Skin of body (tissue), 2 donors: ENCODE data around the gene RNF225. TPM values are rescaled to one million over a fixed set of nuclear protein-coding genes. Genes with fewer than 3 reads are reported as not detected.
"Not testable (repeated sequence)": the region's sequence is repeated elsewhere in the genome, so short reads cannot be mapped to it uniquely, and the experiment has no call there.

Source experiments
- DNase-seq: peaks from one replicate; lab custom pipeline; 2025; lab: John Stamatoyannopoulos, UW
- total RNA-seq: library from RNA; depleted of rRNA; stranded (reverse); fragments of >200 nt; gene quantifications from one replicate; pipeline ENCODE4 v1.2.3, GENCODE V29; 2014

Gene RNF225
- total RNA-seq, 1 donor from 2014 or later = 0.99 TPM

DNA sequence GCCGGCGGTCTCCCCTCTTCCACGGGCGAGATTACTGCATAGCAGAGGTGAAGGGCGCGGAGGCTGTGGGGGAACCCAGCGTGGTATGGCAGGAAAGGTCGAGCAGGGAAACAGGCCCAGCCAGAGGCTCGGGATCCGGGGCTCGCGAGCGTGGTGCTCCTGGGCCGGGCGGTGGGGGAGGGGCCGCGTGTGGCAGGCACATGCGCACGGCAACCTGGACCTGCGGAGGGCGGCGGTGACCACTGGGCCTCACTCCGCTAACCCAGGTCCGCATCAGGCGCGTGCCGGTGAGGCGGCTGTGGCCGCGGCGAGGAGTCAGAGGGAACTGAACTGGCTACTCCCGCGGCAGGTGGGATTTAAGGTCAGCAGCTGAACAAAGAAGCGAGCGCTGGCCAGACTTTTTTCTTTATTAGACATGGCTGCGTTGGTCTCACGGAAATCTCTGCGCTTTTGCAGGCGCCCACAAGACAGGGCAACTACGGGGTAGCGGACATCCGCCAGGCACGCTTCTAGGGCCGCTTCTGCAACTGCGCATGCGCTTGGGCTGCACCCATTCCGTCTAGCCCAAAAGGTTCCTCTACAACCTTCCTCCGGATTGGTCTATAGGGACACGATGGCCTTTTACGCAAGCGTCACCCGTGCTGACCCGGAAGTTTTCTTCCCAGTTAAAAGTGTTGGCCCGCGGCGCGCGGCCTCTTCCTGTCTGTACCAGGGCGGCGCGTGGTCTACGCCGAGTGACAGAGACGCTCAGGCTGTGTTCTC lies 8.7 kb upstream of the RNF225 start, which contains the start of gene RPS5:
Gene RPS5 (plus strand): TSS at position 694 of the 762 bp plus-strand sequence. CDS start 869 bp downstream, outside the sequence.
- peak; percentile 98 for DNase-seq

DNA sequence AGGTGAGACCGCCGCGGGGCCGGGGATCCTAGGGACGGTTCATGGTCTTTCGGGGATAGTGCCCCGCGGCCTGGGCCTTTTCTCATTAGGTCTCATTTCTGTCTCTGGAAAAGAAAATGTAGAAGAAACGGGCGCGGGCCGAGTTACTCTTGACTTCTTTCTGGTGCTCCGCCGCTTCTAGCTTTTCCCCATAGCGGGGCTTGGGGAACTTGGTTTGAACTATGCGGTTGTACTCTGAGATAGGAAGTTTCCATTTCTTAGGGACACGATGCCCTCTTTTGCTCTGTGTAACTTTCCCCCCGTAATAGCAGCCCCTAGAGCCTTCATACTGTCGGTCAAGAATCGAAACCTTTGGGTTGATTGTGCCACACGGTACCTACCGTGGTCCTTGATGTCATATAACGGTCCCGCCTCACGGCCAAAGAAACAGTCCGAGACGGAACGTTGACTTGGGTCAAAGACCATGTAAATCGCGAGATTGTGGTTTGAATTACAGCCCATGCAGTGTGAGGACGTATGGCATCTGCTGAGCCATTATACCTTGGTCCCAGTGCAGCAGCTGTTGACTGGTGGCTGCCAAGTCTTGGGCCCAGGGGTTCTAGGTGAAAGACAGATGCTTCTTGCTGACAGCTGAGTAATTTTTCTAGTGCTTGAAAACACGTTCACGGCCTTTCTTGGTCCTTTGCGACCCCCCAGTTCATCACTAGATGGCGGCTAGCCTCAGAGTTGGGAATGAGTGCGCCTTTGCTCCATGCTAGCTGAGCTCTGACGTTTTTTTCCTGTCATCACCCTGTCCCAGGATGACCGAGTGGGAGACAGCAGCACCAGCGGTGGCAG lies 7.9 kb upstream of the RNF225 start:
- DNase-seq = no peak

DNA sequence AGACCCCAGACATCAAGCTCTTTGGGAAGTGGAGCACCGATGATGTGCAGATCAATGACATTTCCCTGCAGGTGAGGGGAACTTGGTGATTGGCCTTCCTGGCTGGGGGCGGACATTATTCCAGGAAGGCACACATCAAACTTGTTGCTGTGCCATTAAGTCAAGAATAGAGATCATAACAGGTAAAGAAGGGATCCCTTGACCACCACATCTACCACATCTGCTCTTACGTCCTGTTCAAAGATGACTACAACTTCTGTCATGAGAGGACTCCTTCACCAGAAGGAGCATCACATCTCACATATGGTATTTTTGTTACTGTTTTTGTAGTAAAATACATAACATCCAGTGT lies 7.3 kb upstream of the RNF225 start:
- no peak for DNase-seq

DNA sequence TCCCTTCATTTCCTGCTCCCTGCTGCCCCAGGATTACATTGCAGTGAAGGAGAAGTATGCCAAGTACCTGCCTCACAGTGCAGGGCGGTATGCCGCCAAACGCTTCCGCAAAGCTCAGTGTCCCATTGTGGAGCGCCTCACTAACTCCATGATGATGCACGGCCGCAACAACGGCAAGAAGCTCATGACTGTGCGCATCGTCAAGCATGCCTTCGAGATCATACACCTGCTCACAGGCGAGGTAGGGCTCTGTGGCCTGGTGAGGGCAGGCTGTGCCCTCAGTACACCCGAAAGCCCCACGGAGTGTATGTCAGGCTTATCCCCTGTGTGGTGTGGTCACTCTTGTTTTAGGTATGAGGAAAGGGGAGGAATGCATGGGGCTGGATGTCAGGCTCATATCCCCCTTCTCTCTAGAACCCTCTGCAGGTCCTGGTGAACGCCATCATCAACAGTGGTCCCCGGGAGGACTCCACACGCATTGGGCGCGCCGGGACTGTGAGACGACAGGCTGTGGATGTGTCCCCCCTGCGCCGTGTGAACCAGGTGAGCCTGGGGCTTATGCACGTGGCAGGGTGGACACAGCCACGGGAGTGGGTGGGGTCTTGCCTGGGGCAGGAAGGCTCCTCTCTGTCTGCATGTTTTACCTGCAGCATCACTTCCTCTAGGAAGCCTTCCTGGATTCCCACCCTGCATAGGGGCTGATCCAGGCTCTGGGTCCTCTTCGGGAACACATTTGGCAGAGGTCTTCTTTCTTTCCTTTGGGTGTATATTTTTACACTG lies 2.3 kb upstream of the RNF225 start:
- no peak for DNase-seq

DNA sequence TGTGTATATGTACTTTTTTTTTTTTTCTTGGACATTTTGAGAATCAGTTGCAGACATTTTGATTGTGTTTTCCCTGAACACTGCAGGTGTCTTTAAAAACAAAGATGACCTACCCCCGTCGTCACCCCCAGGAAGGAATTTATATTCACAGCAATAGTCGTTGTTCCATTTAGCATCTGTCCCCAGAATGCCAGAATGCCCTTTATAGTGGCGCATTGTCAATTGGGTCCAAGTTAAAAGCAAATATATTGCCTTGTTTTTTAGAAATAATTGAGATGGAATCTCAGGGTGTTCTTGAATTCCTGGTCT lies 1.8 kb upstream of the RNF225 start:
- DNase-seq = no peak

DNA sequence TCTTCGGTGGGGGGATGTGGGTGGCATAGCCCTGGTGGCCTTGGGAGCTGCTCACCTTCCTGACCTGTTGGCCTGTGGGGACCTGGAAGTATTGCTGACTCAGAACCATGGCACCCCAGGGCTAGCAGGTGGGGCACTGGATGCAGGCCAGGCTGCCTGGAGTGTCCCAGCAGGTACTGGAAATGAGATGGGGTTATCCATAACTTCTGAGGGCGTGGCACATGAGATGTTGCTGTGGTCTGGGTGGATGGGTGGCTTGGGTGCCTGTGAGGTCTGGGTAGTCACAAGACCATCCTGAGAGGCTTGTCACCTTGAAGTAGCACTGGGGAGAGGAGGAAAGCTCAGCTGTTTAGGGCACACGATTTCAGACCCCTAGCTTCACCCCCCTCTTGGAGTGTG lies 636 bp upstream of the RNF225 start:
- no peak for DNase-seq

DNA sequence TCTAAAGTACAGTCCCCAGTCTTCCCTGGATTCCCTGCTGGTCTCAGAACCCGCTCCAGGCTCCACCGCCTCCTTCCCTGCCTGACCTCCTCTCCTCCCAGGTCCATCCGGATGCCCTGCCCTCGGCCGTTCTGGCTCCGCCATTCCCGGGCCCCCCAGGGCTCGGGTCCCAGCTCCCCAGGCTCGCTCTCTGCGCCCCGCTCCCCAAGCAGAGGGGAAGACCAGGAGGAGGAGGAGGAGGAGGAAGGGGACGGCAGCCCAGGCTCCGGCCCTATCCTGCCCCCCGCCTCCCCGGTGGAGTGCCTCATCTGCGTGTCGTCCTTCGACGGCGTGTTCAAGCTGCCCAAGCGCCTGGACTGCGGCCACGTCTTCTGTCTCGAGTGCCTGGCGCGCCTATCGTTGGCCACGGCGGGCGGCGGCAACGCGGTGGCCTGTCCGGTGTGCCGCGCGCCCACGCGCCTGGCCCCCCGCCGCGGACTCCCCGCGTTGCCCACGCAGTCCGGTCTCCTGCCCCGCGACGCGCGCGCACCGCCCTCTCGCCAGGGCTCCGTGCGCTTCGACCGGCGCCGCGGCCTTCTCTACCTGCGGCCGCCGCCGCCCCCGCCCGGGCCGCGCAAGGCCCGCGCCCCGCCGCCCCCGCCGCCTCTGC lies 647 bp downstream of the RNF225 start:
- DNase-seq = no peak

DNA sequence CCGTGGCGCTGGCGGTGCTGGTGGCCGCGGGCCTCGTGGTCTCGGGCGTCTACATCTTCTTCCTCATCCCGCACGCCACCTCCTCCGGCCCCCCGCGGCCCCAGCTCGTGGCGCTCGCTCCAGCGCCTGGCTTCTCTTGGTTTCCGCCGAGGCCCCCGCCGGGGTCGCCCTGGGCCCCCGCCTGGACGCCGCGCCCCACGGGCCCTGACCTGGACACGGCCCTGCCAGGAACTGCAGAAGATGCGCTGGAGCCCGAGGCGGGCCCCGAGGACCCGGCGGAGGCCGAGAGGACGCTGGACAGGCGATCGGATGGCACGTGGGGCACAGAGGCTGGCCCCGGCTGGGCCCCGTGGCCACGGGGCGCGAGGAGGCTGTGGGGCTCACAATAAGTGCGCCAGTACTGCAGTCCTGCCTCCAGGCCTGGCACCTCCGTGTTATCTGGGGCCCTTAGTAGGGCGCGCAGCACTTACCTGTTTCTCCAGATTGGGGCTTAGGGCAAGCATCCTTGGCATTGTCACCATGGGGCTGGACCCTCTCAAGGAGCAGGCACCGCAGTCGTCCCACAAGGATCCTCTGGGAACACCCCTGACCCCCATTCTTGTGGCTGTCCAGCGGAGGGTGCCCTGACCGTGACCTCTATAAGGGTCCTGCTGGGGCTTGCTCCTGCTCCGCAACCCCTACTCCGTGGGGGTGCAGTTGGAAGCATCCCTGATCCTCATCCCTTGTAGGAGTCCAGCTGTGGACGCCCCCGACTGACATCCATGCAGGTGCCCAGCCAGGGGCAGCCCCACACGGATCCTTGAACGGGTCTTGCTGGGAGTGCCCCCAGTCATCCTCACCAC lies 1.5 kb downstream of the RNF225 start:
- DNase-seq = no peak

DNA sequence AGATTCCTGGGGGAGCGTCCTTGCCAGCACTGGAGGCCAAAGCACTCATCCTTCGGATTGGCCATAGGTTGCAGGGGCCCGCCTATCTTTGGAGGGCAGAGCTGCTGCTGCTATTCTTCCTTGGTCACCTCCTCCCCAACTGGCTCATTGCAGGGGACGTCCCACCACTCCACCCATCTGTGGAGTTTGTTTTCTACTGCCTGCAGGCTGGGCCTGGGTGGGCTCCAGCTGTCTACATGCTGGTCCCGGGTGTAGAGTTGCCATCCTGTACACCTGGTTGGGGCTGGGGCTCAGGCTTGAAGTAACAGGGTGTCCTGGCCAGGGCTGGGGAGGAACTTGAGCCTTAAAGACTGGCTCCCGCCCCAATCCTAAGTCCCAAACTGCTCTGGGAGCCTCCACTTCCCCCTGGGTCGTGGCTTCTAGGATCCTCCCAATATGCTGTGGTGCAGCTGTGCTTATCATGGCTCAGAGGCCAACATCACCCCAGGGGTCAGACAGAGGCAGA lies 2.1 kb downstream of the RNF225 start:
- no peak for DNase-seq

DNA sequence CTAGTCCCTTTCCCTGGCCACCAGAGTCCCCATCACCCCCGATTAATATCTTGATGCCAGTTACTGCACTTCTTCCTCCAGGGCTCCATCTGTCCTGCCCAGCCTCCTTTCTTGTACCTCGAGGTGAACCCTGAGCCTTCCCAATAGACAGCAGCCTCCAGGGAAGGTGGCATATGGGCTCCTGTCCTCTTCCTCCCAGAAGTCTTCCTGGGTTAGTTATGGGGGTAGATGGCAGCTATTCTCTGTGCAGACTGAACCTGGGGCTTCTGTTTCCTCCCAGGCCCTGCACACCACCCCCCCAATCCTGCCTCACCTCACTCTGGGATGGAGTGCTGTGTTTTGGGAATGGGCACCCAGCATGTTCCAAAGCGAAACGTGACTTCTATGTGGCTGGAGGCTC lies 2.6 kb downstream of the RNF225 start:
- no peak for DNase-seq

DNA sequence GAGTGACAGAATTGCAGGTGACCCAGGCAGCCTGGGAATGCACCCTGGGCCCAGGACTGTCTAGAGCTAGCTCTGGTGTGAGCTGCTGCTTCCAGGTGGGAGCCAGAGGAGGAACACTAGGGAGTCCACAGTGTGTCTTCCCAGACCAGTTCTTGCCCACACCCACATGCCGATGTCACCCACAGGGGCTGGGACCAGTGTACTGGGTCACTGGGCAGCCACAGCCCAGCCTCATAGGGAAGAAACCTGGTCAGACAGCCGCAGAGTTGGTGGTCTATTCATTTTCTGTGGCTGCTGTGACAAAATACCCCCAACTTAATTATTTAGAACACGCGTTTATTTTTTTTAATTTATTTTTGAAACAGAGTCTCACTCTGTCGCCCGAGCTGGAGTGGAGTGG lies 3.1 kb downstream of the RNF225 start:
- no peak for DNase-seq

DNA sequence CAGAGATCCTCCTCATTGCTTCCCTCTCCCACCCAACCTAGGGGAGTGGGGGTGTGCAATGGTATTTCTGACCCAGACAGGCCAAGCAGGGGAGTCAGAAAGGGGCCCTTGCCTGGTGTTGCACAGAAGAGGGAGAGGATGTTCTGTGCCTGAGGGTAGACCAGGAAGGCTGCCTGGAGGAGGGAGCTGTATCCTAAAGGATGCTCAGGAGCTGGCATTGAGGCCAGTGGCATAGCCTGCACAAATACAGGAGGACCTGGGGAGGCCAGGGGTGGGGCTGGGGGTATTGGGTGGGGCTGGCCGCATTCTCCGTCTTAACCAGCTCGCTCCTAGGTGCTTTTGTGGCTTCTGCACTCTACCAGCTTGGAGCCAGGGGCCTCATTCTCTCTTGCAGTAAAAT lies 4.4 kb downstream of the RNF225 start:
- DNase-seq = no peak

DNA sequence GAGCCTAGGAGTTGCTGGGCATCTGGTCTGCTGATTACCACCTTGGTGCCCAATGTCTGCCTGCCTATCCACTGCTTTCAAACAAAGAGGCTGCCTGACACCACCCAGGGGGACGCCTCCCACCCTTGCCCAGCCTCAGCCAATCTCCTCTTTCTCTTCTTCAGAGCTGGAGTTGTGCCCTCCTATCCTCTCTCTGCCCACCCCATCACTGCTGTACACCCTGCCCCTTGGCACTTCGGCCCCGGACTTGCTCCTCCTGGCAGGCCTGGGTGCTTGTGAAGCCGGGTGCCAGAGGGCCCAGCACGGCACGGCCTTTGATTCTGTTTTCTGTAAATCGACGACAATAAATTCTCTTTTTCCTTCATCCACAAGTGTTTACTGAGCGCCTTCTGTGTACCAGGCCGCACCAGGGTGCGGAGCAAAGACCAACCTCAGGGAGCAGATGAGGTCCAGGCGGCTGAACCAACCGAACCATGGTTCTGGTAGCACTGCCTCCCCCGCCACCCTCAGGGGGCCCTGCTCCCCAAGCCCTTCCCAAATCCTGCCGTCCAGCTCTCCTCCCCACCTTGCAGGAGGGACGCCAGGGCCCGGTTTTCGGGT lies 5.0 kb downstream of the RNF225 start:
- DNase-seq = no peak

DNA sequence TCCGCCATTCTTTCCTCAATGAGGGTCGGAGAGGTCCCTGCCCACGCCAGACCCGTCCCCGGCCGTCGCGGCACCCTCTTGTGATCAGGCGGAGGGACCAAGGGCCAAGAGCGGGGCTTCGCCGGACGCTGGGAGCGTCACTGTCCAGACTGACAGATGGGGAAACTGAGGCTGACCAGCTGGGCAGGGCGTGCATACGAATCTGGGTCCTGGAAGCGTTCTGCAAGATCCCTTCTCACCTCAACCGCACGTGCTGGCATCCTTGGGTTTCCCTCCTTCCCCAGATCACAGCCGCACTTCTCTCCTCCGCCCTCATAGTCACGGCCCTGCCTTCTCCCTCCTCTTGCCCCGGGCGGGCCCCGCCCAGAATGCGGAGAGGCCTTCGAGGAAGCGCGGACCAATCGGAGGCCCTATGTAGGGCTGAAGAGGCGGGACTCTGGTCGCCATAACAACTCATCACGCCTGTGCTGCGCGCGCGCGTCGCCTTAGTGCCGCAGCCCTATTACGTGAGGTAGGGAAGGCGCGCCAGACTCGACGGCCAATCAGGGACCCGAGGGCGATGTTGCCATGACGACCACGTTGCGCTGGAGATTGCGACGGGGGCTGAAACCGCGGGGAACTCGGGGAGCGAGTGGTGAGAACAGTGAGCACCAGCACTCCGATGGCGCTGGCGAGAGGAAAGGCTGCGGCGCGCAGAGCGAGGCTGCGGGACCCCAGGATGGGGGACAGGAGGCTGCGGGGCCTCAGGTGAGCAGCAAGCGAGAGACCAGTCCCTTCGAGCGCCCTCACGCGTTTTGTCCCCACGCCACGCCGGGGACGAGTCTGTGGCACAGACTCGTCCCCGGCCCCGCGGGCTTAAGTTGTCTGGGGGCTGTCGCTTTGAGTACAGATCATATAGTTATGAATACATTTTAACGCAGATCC lies 5.7 kb downstream of the RNF225 start:
- DNase-seq = peak; percentile 99

DNA sequence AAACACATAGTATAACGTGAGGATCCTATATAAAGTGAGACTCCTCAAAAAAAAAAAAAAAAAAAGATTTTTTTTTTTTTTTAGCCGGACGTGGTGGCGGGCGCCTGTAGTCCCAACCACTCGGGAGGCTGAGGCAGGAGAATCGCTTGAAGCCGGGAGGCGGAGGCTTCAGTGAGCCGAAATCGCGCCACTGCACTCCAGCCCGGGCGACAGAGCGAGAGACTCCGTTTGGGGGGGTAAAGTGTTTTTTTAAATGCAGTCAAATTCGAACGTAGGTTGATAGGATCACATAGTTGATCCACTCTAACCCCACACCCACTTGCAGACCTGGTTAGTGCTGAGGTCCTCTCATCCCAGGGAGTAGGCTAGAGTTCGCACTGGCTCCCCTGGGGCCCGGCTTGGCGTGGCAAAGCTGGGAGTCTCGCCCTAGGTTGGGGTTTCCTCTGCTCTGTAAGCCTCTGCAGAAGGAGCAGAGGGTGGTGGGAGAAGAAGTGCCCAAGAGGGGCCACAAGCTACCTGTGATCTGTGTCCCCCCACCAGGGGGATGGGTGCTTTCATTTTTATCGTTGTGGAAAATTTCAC lies 6.5 kb downstream of the RNF225 start:
- no peak for DNase-seq

DNA sequence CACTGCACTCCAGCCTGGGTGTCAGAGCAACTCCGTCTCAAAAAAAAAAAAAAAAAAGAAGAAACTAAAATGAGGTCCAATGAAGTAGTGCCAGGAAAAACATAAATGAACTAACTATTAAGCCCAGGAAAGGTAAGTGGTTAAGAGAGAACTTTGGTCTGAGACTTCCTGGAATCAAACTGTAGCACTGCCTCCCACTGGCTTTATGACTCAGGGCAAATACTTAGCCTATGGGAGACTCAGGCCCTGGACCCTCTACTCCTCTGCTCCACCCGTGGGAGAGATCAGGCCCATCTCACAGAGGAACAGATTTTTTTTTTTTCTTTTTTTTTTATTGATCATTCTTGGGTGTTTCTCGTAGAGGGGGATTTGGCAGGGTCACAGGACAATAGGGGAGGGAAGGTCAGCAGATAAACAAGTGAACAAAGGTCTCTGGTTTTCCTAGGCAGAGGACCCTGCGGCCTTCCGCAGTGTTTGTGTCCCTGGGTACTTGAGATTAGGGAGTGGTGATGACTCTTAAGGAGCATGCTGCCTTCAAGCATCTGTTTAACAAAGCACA lies 8.5 kb downstream of the RNF225 start:
- DNase-seq = not testable (repeated sequence)

DNA sequence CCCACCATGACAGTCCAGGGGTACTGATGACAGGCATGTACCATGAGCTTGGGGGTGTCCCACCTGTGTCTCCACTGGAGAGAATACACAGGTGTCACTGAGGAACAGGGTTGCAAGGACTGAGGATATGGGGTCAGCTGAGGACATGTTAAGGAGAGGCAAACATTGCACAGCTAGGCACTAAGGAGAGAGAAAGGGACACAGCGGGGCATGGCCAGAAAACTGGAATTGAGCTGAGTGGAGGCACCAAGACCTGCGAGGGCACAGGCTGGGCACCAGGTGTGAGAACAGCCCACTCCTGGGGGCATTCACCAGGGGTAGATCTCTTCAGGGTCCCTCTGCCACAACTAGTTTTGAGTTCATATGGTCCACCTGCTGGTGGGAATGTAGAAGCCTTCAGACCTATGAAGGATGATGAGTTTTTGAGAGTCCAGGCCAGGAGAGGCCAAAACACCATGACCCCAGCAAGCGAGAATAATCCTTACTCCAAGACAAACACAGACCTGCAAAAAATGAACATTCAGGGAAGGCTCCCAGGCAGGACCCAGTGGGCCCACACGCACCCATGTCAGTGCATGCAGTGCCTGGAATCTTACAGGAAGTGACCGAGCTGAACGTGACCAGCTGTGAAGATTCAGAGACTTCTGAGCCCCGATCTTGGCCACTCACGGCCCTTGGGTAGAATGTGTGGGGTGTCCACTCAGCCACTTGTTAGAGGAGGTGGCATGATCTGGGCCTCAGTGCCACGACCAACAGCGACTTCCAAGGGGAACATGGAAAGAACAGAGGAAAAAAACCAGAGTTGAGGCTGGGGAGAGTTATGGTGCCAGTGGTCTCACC lies 11.6 kb downstream of the RNF225 start:
- no peak for DNase-seq
